ENCODE results near the gene CCNK. TPM values are rescaled to one million over a fixed set of nuclear protein-coding genes. Genes with fewer than 3 reads are reported as not detected.

CCNK gene
- total RNA-seq, 2 experiments from 2014 or later: 88.4 to 90.4 TPM

GRCh38 chr14:99554757-99555531 lies 73.7 kb downstream of the CCNK start:
- no peak overlapping the region for H3K27ac Mint-ChIP-seq

GRCh38 chr14:99556134-99556791 lies 75.1 kb downstream of the CCNK start:
- no peaks in the 10 kb centered on the region for H3K36me3 Mint-ChIP-seq
- POLR2A ChIA-PET: no interaction called here
- no peaks in the 10 kb centered on the region for H3K27me3 Mint-ChIP-seq
- ATAC-seq (ENCODE audit: low read depth) (no peak), DNase-seq (no peak)
- no peaks in the 10 kb centered on the region for H3K9me3 Mint-ChIP-seq
- H3K4me1 Mint-ChIP-seq: no peaks in the 10 kb centered on the region
- H3K27ac Mint-ChIP-seq: no peak overlapping the region
- H3K4me3 Mint-ChIP-seq: no peak overlapping the region

More at GRCh38 chr14:99554757-99555531, 73.7 kb downstream of the CCNK start:
- DNase-seq: no peak
- Mint-ChIP-seq H3K4me1 (no peaks in the 10 kb centered on the region), H3K36me3 (no peaks in the 10 kb centered on the region), H3K27me3 (no peaks in the 10 kb centered on the region), H3K4me3 (no peak overlapping the region), H3K9me3 (no peaks in the 10 kb centered on the region)
- POLR2A ChIA-PET: no interaction called here
- no peak for ATAC-seq (ENCODE audit: low read depth)

GRCh38 chr14:99559286-99559990 lies 78.2 kb downstream of the CCNK start:
- Mint-ChIP-seq H3K9me3 (no peaks in the 10 kb centered on the region), H3K27me3 (no peaks in the 10 kb centered on the region), H3K27ac (no peak overlapping the region), H3K36me3 (no peaks in the 10 kb centered on the region), H3K4me1 (peaks cover 2% of the 10 kb centered on the region), H3K4me3 (no peak overlapping the region)
- no peak for ATAC-seq (ENCODE audit: low read depth)
- POLR2A ChIA-PET: no interaction called here
- DNase-seq: no peak

- peaks cover 2% of the 10 kb centered on the region for H3K4me1 Mint-ChIP-seq
- H3K36me3 Mint-ChIP-seq: no peaks in the 10 kb centered on the region
- no peak overlapping the region for H3K27ac Mint-ChIP-seq
- H3K27me3 Mint-ChIP-seq: no peaks in the 10 kb centered on the region
- ATAC-seq (ENCODE audit: low read depth): no peak
- POLR2A ChIA-PET: no interaction called here
- DNase-seq: no peak
- H3K4me3 Mint-ChIP-seq: no peak overlapping the region
- no peaks in the 10 kb centered on the region for H3K9me3 Mint-ChIP-seq
Observed at GRCh38 chr14:99560403-99560802, 79.2 kb downstream of the CCNK start.

- Mint-ChIP-seq H3K9me3 (no peaks in the 10 kb centered on the region), H3K27me3 (no peaks in the 10 kb centered on the region), H3K27ac (no peak overlapping the region), H3K36me3 (no peaks in the 10 kb centered on the region), H3K4me3 (no peak overlapping the region), H3K4me1 (peaks cover 2% of the 10 kb centered on the region)
- ATAC-seq (ENCODE audit: low read depth) (no peak), DNase-seq (no peak)
- POLR2A ChIA-PET: no interaction called here
Observed at GRCh38 chr14:99560922-99561683, 79.9 kb downstream of the CCNK start.

- no peaks in the 10 kb centered on the region for H3K36me3 Mint-ChIP-seq
- H3K4me3 Mint-ChIP-seq: no peak overlapping the region
Observed at GRCh38 chr14:99561864-99562263, 80.7 kb downstream of the CCNK start.

More at GRCh38 chr14:99561864-99562263, 80.7 kb downstream of the CCNK start:
- POLR2A ChIA-PET: interaction anchor here (1.1 kb wide), 1 partner anchor 42 kb away, joined by 3 read pairs; the partner anchor contains the start of gene CCDC85C
- no peaks in the 10 kb centered on the region for H3K9me3 Mint-ChIP-seq
- H3K27ac Mint-ChIP-seq: no peak overlapping the region
- peaks cover 2% of the 10 kb centered on the region for H3K4me1 Mint-ChIP-seq
- no peak for ATAC-seq (ENCODE audit: low read depth)
- no peaks in the 10 kb centered on the region for H3K27me3 Mint-ChIP-seq
- no peak for DNase-seq

Other genes with a start within 250 kb of the CCNK start
- 100 to 1,000 TPM in 1 of 2 experiments, 10 to 100 TPM in 1; 99.5 to 104 TPM for gene BCL11B, start 209.2 kb upstream of the CCNK start, total RNA-seq
- gene SETD3, start 550 bp upstream of the CCNK start, total RNA-seq: 10 to 100 TPM; 61.9 to 64.4 TPM
- gene CCDC85C, start 122.8 kb downstream of the CCNK start, total RNA-seq: 10 to 100 TPM; 11.8 to 13.3 TPM
- under 1 TPM; 0.17 TPM for gene HHIPL1, start 163.7 kb downstream of the CCNK start, total RNA-seq
- gene CYP46A1, start 202.9 kb downstream of the CCNK start, total RNA-seq: under 1 TPM; 0.26 to 0.33 TPM